ENCODE data around the gene ATP2C1. TPM values are rescaled to one million over a fixed set of nuclear protein-coding genes. Genes with fewer than 3 reads are reported as not detected.

ATP2C1 gene
- total RNA-seq, 1 donor: 136 TPM

- peak; percentile 50 for DNase-seq (ENCODE audit: low read depth)
- TF ChIP-seq CTCF (IDR thresholded peaks at IDR 0.05; ENCODE audit: insufficient read depth, low read depth, low read length): no peak
Observed at GRCh38 chr3:130979117-130979516, 85.2 kb downstream of the ATP2C1 start.

GRCh38 chr3:130981469-130981868, 87.6 kb downstream of the ATP2C1 start:
- TF ChIP-seq CTCF (IDR thresholded peaks at IDR 0.05; ENCODE audit: insufficient read depth, low read depth, low read length): no peak
- no peak overlapping the region for H3K4me3 ChIP-seq (ENCODE audit: low read depth, low read length)
- DNase-seq (ENCODE audit: low read depth): no peak

More at GRCh38 chr3:130979117-130979516, 85.2 kb downstream of the ATP2C1 start:
- no peak overlapping the region for H3K4me3 ChIP-seq (ENCODE audit: low read depth, low read length)

GRCh38 chr3:130990282-130990681, 96.4 kb downstream of the ATP2C1 start:
- no peak for DNase-seq (ENCODE audit: low read depth)
- no peak overlapping the region for H3K4me3 ChIP-seq (ENCODE audit: low read depth, low read length)
- TF ChIP-seq CTCF (IDR thresholded peaks at IDR 0.05; ENCODE audit: insufficient read depth, low read depth, low read length): no peak

- TF ChIP-seq CTCF (IDR thresholded peaks at IDR 0.05; ENCODE audit: insufficient read depth, low read depth, low read length): no peak
- DNase-seq (ENCODE audit: low read depth): no peak
- H3K4me3 ChIP-seq (ENCODE audit: low read depth, low read length): no peak overlapping the region
Observed at GRCh38 chr3:130991126-130991525, 97.2 kb downstream of the ATP2C1 start.

- no peak overlapping the region for H3K4me3 ChIP-seq (ENCODE audit: low read depth, low read length)
- no peak for TF ChIP-seq CTCF (IDR thresholded peaks at IDR 0.05; ENCODE audit: insufficient read depth, low read depth, low read length)
- no peak for DNase-seq (ENCODE audit: low read depth)
Observed at GRCh38 chr3:130992344-130992743, 98.5 kb downstream of the ATP2C1 start.

- no peak overlapping the region for H3K4me3 ChIP-seq (ENCODE audit: low read depth, low read length)
- peak; percentile 81 for DNase-seq (ENCODE audit: low read depth)
- no peak for TF ChIP-seq CTCF (IDR thresholded peaks at IDR 0.05; ENCODE audit: insufficient read depth, low read depth, low read length)
Observed at GRCh38 chr3:130997289-130997688, 103.4 kb downstream of the ATP2C1 start.

GRCh38 chr3:131001071-131001470, 107.2 kb downstream of the ATP2C1 start:
- TF ChIP-seq CTCF (IDR thresholded peaks at IDR 0.05; ENCODE audit: insufficient read depth, low read depth, low read length): no peak
- H3K4me3 ChIP-seq (ENCODE audit: low read depth, low read length): no peak overlapping the region
- DNase-seq (ENCODE audit: low read depth): no peak

Measured in fibroblast of villous mesenchyme (primary cell).